ENCODE results near the gene INAFM2. TPM values are rescaled to one million over a fixed set of nuclear protein-coding genes. Genes with fewer than 3 reads are reported as not detected.

INAFM2 gene
- total and polyA plus RNA-seq, 2 donors (not counting 1 experiment from before 2014, with no cell fraction given) = 8.9 to 11.0 TPM

GRCh38 chr15:40338041-40338657 lies 14.7 kb downstream of the INAFM2 start:
- Histone ChIP-seq H3K36me3 (ENCODE audit: control insufficient read depth, insufficient read depth, low read length) (peaks cover 24% of the 10 kb centered on the region), H3K27me3 (ENCODE audit: control insufficient read depth, insufficient read depth, low read length) (no peaks in the 10 kb centered on the region), H3K4me2 (ENCODE audit: extremely low read depth, insufficient read depth, low read length) (peak overlapping the region; percentile 68), H3K27ac (ENCODE audit: insufficient read depth, low read length) (peak overlapping the region; percentile 95), H3K4me1 (ENCODE audit: control insufficient read depth, extremely low read depth, insufficient read depth, low read length) (peaks cover 40% of the 10 kb centered on the region), H3K79me2 (ENCODE audit: control insufficient read depth, insufficient read depth, low read length) (peaks cover 18% of the 10 kb centered on the region), H3K9me3 (ENCODE audit: control insufficient read depth, insufficient read depth, low read depth, low read length) (no peaks in the 10 kb centered on the region), H3K4me3 (replicated peaks in 1 of 4; ENCODE audit: control extremely low read depth in 1 of 4, insufficient read depth in 1 of 4, low read depth in 3 of 4, low read length in 4 of 4) (peak overlapping the region in 1 of 4 experiments; percentile 77), H4K20me1 (ENCODE audit: control insufficient read depth, extremely low read depth, insufficient read depth, low read length) (no peaks in the 10 kb centered on the region), H3K9ac (ENCODE audit: insufficient read depth, low read length) (no peak overlapping the region), H2AFZ (ENCODE audit: low read length) (no peak overlapping the region)
- TF ChIP-seq EZH2 (IDR thresholded peaks at IDR 0.05; ENCODE audit: low read length, missing control alignments) (no peak), CTCF (conservative IDR thresholded peaks at IDR 0.05 in 1 of 2, IDR thresholded peaks at IDR 0.05 in 1 of 2; ENCODE audit: low read depth in 1 of 2, low read length in 2 of 2) (peak; percentile 43 to 64)
- DNase-seq (ENCODE audit: low read depth in 2 of 2) = peak; percentile 57 to 63

- no peaks in the 10 kb centered on the region for H3K9me3 ChIP-seq (ENCODE audit: control insufficient read depth, insufficient read depth, low read depth, low read length)
- H3K4me3 ChIP-seq (replicated peaks in 1 of 4; ENCODE audit: control extremely low read depth in 1 of 4, insufficient read depth in 1 of 4, low read depth in 3 of 4, low read length in 4 of 4) = peak overlapping the region; percentile 54 to 77 (median 58)
- peak; percentile 58 to 96 for DNase-seq (ENCODE audit: low read depth in 2 of 2)
- no peaks in the 10 kb centered on the region for H3K27me3 ChIP-seq (ENCODE audit: control insufficient read depth, insufficient read depth, low read length)
- TF ChIP-seq EZH2 (IDR thresholded peaks at IDR 0.05; ENCODE audit: low read length, missing control alignments) = no peak
- no peak for TF ChIP-seq CTCF (conservative IDR thresholded peaks at IDR 0.05 in 1 of 2, IDR thresholded peaks at IDR 0.05 in 1 of 2; ENCODE audit: low read depth in 1 of 2, low read length in 2 of 2)
- peaks cover 24% of the 10 kb centered on the region for H3K36me3 ChIP-seq (ENCODE audit: control insufficient read depth, insufficient read depth, low read length)
- peaks cover 18% of the 10 kb centered on the region for H3K79me2 ChIP-seq (ENCODE audit: control insufficient read depth, insufficient read depth, low read length)
- no peaks in the 10 kb centered on the region for H4K20me1 ChIP-seq (ENCODE audit: control insufficient read depth, extremely low read depth, insufficient read depth, low read length)
- H3K27ac ChIP-seq (ENCODE audit: insufficient read depth, low read length) = peak overlapping the region; percentile 95
- H3K9ac ChIP-seq (ENCODE audit: insufficient read depth, low read length) = peak overlapping the region; percentile 91
- H3K4me1 ChIP-seq (ENCODE audit: control insufficient read depth, extremely low read depth, insufficient read depth, low read length) = peaks cover 43% of the 10 kb centered on the region
- peak overlapping the region; percentile 79 for H3K4me2 ChIP-seq (ENCODE audit: extremely low read depth, insufficient read depth, low read length)
- H2AFZ ChIP-seq (ENCODE audit: low read length) = no peak overlapping the region
Measured at GRCh38 chr15:40338921-40339620, 15.6 kb downstream of the INAFM2 start.

- TF ChIP-seq EZH2 (IDR thresholded peaks at IDR 0.05; ENCODE audit: low read length, missing control alignments) (no peak), CTCF (conservative IDR thresholded peaks at IDR 0.05 in 1 of 2, IDR thresholded peaks at IDR 0.05 in 1 of 2; ENCODE audit: low read depth in 1 of 2, low read length in 2 of 2) (peak in 1 of 2 donors; percentile 16)
- no peak for DNase-seq (ENCODE audit: low read depth in 2 of 2)
- H4K20me1 ChIP-seq (ENCODE audit: control insufficient read depth, extremely low read depth, insufficient read depth, low read length) = no peaks in the 10 kb centered on the region
- peaks cover 18% of the 10 kb centered on the region for H3K79me2 ChIP-seq (ENCODE audit: control insufficient read depth, insufficient read depth, low read length)
- no peaks in the 10 kb centered on the region for H3K27me3 ChIP-seq (ENCODE audit: control insufficient read depth, insufficient read depth, low read length)
- H2AFZ ChIP-seq (ENCODE audit: low read length) = no peak overlapping the region
- peak overlapping the region; percentile 79 for H3K4me2 ChIP-seq (ENCODE audit: extremely low read depth, insufficient read depth, low read length)
- H3K4me1 ChIP-seq (ENCODE audit: control insufficient read depth, extremely low read depth, insufficient read depth, low read length) = peaks cover 43% of the 10 kb centered on the region
- no peaks in the 10 kb centered on the region for H3K9me3 ChIP-seq (ENCODE audit: control insufficient read depth, insufficient read depth, low read depth, low read length)
- peak overlapping the region; percentile 91 for H3K9ac ChIP-seq (ENCODE audit: insufficient read depth, low read length)
- H3K27ac ChIP-seq (ENCODE audit: insufficient read depth, low read length) = peak overlapping the region; percentile 95
- H3K4me3 ChIP-seq (replicated peaks in 1 of 4; ENCODE audit: control extremely low read depth in 1 of 4, insufficient read depth in 1 of 4, low read depth in 3 of 4, low read length in 4 of 4) = peak overlapping the region; percentile 54 to 77 (median 58)
- H3K36me3 ChIP-seq (ENCODE audit: control insufficient read depth, insufficient read depth, low read length) = peaks cover 22% of the 10 kb centered on the region
Measured at GRCh38 chr15:40339621-40339945, 16.1 kb downstream of the INAFM2 start.
